Mesendoderm (in vitro differentiated cells): ENCODE results near the gene SERPINB1.

Experiments used
- DNase-seq: peaks from one replicate; pipeline ENCODE4 v3.0.0; 2013
- H2AK5ac ChIP-seq: 2 replicates; pipeline ENCODE4 v1.6.1; 2013; ENCODE audit warnings: low read length, inconsistent platforms
- H2BK120ac ChIP-seq: 2 replicates; pipeline ENCODE4 v1.6.1; 2013; ENCODE audit warnings: low read depth, mild to moderate bottlenecking, low read length, moderate library complexity, mixed read lengths
- H2BK15ac ChIP-seq: replicated peaks from 2 replicates; pipeline ENCODE4 v1.6.1; 2013; ENCODE audit warnings: low read depth, mild to moderate bottlenecking, moderate library complexity
- H2BK5ac ChIP-seq: 2 replicates; pipeline ENCODE4 v1.6.1; 2013; ENCODE audit warnings: low read length, inconsistent platforms
- H3K18ac ChIP-seq: 2 replicates; pipeline ENCODE4 v1.6.1; 2013; ENCODE audit warnings: mild to moderate bottlenecking, low read length, mixed read lengths
- H3K23ac ChIP-seq: one replicate; pipeline ENCODE4 v1.6.1; 2013; ENCODE audit warnings: low read length
- H3K27ac ChIP-seq: 2 replicates; pipeline ENCODE4 v1.5.1; 2013; ENCODE audit warnings: low read depth, mild to moderate bottlenecking, inconsistent platforms, low read length, moderate library complexity
- H3K27me3 ChIP-seq: 2 replicates; pipeline ENCODE4 v1.6.1; 2013; ENCODE audit warnings: low read length, control low read depth, mild to moderate bottlenecking, inconsistent platforms; ENCODE audit not compliant: insufficient read depth, poor library complexity
- H3K36me3 ChIP-seq: 2 replicates; pipeline ENCODE4 v1.6.1; 2013; ENCODE audit warnings: low read length, inconsistent platforms; ENCODE audit not compliant: control insufficient read depth, insufficient read depth
- H3K4ac ChIP-seq: one replicate; pipeline ENCODE4 v1.6.1; 2013; ENCODE audit warnings: low read depth, mild to moderate bottlenecking, low read length, moderate library complexity
- H3K4me1 ChIP-seq: 2 replicates; pipeline ENCODE4 v1.6.1; 2013; ENCODE audit warnings: low read depth, low read length, inconsistent platforms; ENCODE audit not compliant: control insufficient read depth
- H3K4me2 ChIP-seq: 2 replicates; pipeline ENCODE4 v1.6.1; 2013; ENCODE audit warnings: low read length
- H3K4me3 ChIP-seq: 2 replicates; pipeline ENCODE4 v1.5.1; 2013; ENCODE audit warnings: mild to moderate bottlenecking, low read length
- H3K56ac ChIP-seq: one replicate; pipeline ENCODE4 v1.6.1; 2013; ENCODE audit warnings: low read length
- H3K79me1 ChIP-seq: 2 replicates; pipeline ENCODE4 v1.6.1; 2013; ENCODE audit warnings: low read length, inconsistent platforms
- H3K79me2 ChIP-seq: 2 replicates; pipeline ENCODE4 v1.6.1; 2013; ENCODE audit warnings: mild to moderate bottlenecking, low read length; ENCODE audit not compliant: control insufficient read depth, insufficient read depth
- H3K9ac ChIP-seq: 2 replicates; pipeline ENCODE4 v1.6.1; 2013; ENCODE audit warnings: low read length, inconsistent platforms
- H4K5ac ChIP-seq: one replicate; pipeline ENCODE4 v1.6.1; 2013; ENCODE audit warnings: low read length
- H4K8ac ChIP-seq: one replicate; pipeline ENCODE4 v1.6.1; 2013; ENCODE audit warnings: low read depth, mild to moderate bottlenecking, control low read depth, low read length, moderate library complexity
- WGBS: extraction: QIAGEN DNeasy Blood & Tissue Kit; methylation state at CpG from one replicate; pipeline ENCODE4 v1.1.7; 2013; ENCODE audit warnings: low lambda C conversion rate, missing lambda C conversion rate; ENCODE audit not compliant: insufficient coverage; ENCODE audit errors: extremely low coverage; 5-methylcytosine and 5-hydroxymethylcytosine counted together

The SERPINB1 gene

DNA sequence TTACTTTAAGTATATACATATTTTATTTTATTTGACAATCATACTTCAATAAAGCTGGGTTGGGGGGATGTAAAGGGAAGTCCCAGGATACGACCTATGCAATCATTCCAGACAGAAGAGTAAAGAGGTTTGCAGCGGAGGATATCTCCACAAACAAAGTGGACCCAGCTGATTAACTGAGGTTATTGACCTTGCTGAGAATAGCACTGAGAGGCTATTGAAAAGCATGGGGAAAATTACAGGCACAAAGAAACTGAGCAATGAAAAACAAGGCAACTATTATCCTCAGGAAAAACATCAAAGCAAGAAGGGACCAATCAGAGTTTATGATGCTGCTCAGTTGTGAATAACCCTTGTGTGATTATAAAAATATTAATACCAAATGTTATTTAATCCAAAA, 32.6 kb downstream of the SERPINB1 start:
- no peak overlapping the region for H3K56ac ChIP-seq
- no peaks in the 10 kb centered on the region for H3K36me3 ChIP-seq
- no peak overlapping the region for H3K4ac ChIP-seq
- no peak overlapping the region for H3K4me3 ChIP-seq
- no peaks in the 10 kb centered on the region for H3K4me1 ChIP-seq
- DNase-seq: no peak
- no peak overlapping the region for H2BK15ac ChIP-seq
- H3K79me1 ChIP-seq: no peaks in the 10 kb centered on the region
- no peak overlapping the region for H3K23ac ChIP-seq
- H3K18ac ChIP-seq: no peak overlapping the region
- H3K79me2 ChIP-seq: no peaks in the 10 kb centered on the region
- H3K27ac ChIP-seq: no peak overlapping the region
- no peak overlapping the region for H4K5ac ChIP-seq
- no peak overlapping the region for H3K9ac ChIP-seq
- H2BK5ac ChIP-seq: no peak overlapping the region
- no peak overlapping the region for H2BK120ac ChIP-seq
- H3K4me2 ChIP-seq: no peak overlapping the region
- H2AK5ac ChIP-seq: no peak overlapping the region
- no CpG with 5 or more reads among the region's 2 CpGs for WGBS
- no peaks in the 10 kb centered on the region for H3K27me3 ChIP-seq
- H4K8ac ChIP-seq: no peak overlapping the region

DNA sequence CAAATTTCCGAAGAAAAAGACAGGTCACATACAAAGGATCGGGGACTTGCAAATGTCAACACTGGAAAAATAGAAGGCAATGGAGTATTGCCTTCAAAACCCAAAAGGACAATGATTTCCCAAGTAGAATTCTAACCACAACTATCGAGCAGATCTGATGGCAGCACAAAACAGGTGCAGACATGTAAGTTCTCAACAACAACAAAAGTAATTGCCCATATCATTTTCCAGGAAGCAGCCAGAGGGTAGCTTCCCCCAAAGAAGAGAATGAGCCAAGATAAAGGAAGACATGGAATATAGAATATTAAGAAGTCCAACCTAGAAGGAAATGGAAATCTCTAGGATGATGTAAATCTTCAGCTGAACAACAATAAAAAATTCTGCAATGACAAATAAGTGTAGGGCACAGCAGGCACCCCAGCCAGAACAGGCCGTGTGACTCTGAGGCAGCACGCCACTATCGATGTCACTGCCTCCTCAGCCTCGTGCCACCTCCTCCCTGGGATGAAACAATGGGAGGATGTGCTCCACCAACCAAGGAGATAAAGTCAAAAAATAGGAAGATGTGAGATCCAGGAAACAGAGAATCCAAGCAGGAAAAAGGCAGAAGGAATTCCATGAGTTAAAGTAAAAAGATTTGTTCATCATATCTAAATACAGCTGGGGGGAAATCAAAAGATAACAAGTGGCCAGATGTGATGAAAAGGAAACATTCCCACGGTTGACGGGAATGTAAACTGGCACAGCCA, 34.1 kb downstream of the SERPINB1 start:
- Histone ChIP-seq H4K8ac (no peak overlapping the region), H2BK5ac (no peak overlapping the region), H3K4me2 (no peak overlapping the region), H2AK5ac (no peak overlapping the region), H3K27ac (no peak overlapping the region), H3K18ac (no peak overlapping the region), H2BK120ac (no peak overlapping the region), H3K9ac (no peak overlapping the region), H3K23ac (no peak overlapping the region), H3K79me1 (no peaks in the 10 kb centered on the region), H2BK15ac (no peak overlapping the region), H3K27me3 (no peaks in the 10 kb centered on the region), H3K4ac (no peak overlapping the region), H4K5ac (no peak overlapping the region), H3K79me2 (no peaks in the 10 kb centered on the region), H3K4me3 (no peak overlapping the region), H3K56ac (no peak overlapping the region), H3K36me3 (no peaks in the 10 kb centered on the region), H3K4me1 (no peaks in the 10 kb centered on the region)
- WGBS: no CpG with 5 or more reads among the region's 9 CpGs
- DNase-seq: no peak

DNA sequence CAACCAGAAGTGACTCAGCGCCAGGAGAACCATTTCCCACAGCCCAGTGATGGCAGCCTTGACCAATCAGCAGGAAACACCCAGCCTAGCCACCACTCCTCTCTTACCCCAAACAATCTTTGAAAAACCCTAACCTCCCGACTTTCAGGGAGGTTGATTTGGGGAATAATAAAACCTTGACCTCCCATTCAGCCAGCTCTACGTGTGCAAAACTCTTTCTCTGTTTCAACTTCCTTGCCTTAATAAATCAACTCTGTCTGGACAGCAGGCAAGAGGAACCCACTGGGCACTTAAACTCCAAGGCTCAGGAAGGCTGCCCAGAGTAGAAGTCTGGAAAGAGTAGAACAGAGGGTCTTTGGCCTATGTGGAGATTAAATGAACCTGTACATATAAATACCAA, 35.0 kb downstream of the SERPINB1 start:
- Histone ChIP-seq H3K79me1 (no peaks in the 10 kb centered on the region), H3K9ac (no peak overlapping the region), H3K56ac (no peak overlapping the region), H3K27me3 (no peaks in the 10 kb centered on the region), H3K4me1 (no peaks in the 10 kb centered on the region), H3K4ac (no peak overlapping the region), H4K8ac (no peak overlapping the region), H3K4me2 (no peak overlapping the region), H3K4me3 (no peak overlapping the region), H3K18ac (no peak overlapping the region), H3K27ac (no peak overlapping the region), H3K79me2 (no peaks in the 10 kb centered on the region), H2BK15ac (no peak overlapping the region), H2BK120ac (no peak overlapping the region), H3K36me3 (no peaks in the 10 kb centered on the region), H4K5ac (no peak overlapping the region), H2AK5ac (no peak overlapping the region), H2BK5ac (no peak overlapping the region), H3K23ac (no peak overlapping the region)
- DNase-seq: no peak
- WGBS: no CpG with 5 or more reads among the region's 3 CpGs

DNA sequence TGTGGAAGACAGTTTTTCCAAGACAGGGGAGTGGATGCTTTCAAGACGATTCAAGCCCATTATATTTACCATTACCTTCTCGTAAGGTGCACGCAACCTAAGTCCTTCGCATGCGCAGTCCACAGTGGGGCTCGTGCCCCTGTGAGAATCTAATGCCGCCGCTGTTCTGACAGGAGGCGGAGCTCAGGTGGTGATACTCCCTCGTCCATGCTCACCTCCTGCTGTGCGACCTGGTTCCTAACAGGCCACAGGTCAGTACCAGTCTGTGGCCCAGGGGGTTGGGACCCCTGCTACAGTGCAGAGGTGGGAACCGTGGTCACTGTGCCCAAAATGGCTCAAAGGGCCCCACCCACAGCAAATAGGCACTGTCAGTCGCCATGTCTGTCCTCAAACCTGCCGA, 36.6 kb downstream of the SERPINB1 start:
- H3K79me1 ChIP-seq: no peaks in the 10 kb centered on the region
- no CpG with 5 or more reads among the region's 14 CpGs for WGBS
- H3K56ac ChIP-seq: no peak overlapping the region
- no peak overlapping the region for H3K18ac ChIP-seq
- H4K8ac ChIP-seq: no peak overlapping the region
- no peak overlapping the region for H2AK5ac ChIP-seq
- H3K27ac ChIP-seq: no peak overlapping the region
- H3K27me3 ChIP-seq: no peaks in the 10 kb centered on the region
- DNase-seq: no peak
- H3K4me2 ChIP-seq: no peak overlapping the region
- no peak overlapping the region for H3K23ac ChIP-seq
- no peaks in the 10 kb centered on the region for H3K79me2 ChIP-seq
- no peak overlapping the region for H3K9ac ChIP-seq
- H4K5ac ChIP-seq: no peak overlapping the region
- H3K36me3 ChIP-seq: no peaks in the 10 kb centered on the region
- no peak overlapping the region for H3K4ac ChIP-seq
- no peak overlapping the region for H3K4me3 ChIP-seq
- H2BK15ac ChIP-seq: no peak overlapping the region
- H3K4me1 ChIP-seq: no peaks in the 10 kb centered on the region
- no peak overlapping the region for H2BK5ac ChIP-seq
- H2BK120ac ChIP-seq: no peak overlapping the region

DNA sequence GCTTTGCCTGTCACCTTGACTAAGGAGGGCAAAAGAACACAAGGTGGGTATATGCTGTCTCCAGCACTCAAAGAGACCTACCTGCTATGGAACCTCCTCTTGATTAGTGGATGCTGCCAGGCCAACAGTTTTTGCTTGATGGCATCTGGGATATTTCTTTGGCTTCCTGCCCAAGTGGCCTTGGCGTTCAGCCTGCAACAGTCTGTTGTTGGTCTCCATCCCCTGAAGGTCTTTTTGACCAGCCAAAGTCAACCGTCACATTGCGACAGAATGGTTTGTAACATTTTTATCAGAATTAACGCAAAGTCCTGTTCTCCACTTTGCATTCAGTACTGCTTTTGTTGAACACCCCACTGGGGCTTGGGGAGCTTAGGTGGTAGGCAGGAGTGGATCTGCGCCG, 37.1 kb downstream of the SERPINB1 start:
- H2AK5ac ChIP-seq: no peak overlapping the region
- H3K4me3 ChIP-seq: no peak overlapping the region
- H3K18ac ChIP-seq: no peak overlapping the region
- no peak overlapping the region for H3K4ac ChIP-seq
- WGBS: no CpG with 5 or more reads among the region's 6 CpGs
- no peak overlapping the region for H3K23ac ChIP-seq
- H2BK120ac ChIP-seq: no peak overlapping the region
- no peaks in the 10 kb centered on the region for H3K36me3 ChIP-seq
- no peak overlapping the region for H4K8ac ChIP-seq
- H3K27me3 ChIP-seq: no peaks in the 10 kb centered on the region
- H3K79me2 ChIP-seq: no peaks in the 10 kb centered on the region
- no peak overlapping the region for H3K4me2 ChIP-seq
- H3K79me1 ChIP-seq: no peaks in the 10 kb centered on the region
- DNase-seq: no peak
- H2BK5ac ChIP-seq: no peak overlapping the region
- H2BK15ac ChIP-seq: no peak overlapping the region
- H3K56ac ChIP-seq: no peak overlapping the region
- no peaks in the 10 kb centered on the region for H3K4me1 ChIP-seq
- no peak overlapping the region for H3K27ac ChIP-seq
- no peak overlapping the region for H4K5ac ChIP-seq
- H3K9ac ChIP-seq: no peak overlapping the region
